GM21723 (cell line): ENCODE data around the gene ING1.

Experiments
- ATAC-seq: cut with Tn5 transposase; IDR thresholded peaks from one replicate; pipeline ENCODE4 v1.9.1; 2021; ENCODE audit warnings: mild to moderate bottlenecking, moderate library complexity; ENCODE audit not compliant: unreplicated experiment

ING1 gene

DNA sequence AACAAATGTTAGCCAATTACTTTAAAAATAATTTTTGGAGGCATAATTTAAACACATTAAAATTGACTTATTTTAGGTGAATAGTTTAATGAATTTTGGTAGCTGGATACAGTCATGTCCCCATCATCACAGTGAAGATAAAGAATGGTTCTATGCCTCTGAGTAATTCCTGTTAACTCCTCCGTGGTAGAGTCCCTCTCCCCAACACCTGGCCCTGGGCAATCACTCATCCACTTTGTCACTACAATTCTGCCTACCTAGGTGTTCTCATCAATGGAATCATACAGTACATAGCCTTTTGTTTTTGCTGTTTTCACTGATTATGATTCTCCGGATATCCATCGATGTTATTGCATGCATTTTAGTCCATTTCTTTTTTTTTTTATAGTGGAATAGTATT lies 55.6 kb downstream of the ING1 start:
- ATAC-seq: no peak

DNA sequence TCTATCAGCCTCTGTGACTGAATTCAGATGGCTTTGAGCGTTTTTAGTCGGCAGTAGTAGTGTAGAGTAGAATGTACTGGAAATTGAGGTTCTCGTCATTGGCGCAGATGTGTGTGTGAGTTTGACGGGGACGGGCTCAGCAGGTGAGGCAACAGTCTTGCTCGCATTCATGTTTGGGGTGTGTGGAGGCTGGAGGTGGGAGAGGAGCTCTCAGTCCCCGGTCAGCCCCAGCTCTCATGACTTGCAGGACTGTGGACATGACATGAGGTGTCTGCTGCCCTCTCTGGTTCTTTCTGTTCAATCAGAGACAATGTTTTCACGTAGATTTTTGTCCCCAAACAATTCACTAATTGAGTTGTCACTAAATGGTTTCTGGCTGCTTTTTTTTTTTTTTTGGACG lies 57.2 kb downstream of the ING1 start:
- no peak for ATAC-seq

- ATAC-seq: no peak
Measured at GRCh38 chr13:110771194-110771593, 57.7 kb downstream of the ING1 start.

DNA sequence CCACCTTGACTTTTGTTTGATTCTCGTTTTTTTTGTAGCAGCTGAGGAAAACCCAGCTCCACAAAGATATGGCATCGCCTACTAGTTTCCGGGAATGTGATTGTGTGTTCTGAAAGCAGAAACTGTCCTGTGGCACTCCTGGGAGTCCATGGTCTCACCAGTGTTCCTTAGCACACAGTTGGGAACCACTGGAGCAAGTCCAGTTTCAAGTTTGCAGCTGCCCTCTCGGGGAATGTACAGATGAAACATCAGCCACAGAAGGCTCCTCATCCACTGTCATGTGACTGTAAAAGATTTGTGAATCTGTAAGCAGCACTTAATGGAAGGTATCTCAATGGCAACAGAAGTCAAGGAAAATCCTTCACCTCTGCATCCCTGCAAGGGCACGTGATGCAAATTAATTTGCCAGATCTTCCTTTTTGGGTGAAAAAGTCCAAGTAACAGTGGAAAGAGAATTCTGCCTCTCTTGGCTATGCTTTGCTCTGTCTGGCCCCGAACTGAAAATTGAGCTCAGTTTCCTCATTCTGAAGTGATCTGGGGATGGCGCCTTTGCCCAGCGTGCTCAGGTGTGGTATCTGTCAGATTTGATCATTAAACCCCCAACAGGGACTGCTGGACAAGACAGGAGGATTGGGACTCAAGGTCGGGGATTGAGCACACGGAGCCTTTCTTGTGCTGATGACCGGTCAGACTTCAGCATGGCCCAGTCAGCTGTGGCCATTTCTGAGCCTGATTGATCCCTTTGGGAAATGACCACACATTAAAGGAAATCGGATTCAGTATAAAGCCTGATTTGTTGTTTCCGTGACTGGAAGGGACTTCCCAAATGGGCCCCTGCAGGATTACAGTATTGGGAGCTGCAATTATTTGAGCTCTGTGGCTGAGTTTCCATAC lies 58.8 kb downstream of the ING1 start:
- no peak for ATAC-seq
